ENCODE measurements around the gene XPNPEP3.

DNA sequence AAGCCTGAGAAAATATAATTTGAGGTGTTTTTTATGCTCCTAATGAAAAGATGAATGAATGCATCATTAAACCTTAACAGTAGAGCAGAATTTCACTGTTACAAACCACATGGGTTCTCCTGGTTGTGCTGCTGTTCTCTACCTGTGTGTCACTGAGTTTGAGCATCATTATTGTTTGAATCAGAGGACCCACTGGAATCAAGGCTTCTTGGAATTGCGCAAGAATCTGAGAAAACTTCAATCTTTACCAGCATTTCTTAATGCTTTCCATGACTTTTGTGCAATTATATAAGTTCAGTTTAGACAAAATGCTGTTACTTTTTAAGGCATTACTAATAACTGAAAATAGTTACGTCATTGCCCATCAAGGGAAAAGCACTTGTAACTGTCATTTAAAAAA is 75.4 kb downstream of the XPNPEP3 start:
- TF ChIP-seq POLR2AphosphoS5 (IDR thresholded peaks at IDR 0.05; ENCODE audit: borderline replicate concordance, low read depth, low read length) (no peak), EZH2 (IDR thresholded peaks at IDR 0.05) (no peak), FOXP2 (optimal IDR thresholded peaks at IDR 0.05; ENCODE audit: control extremely low read depth, extremely low read length, insufficient read depth) (no peak)
